Peyer's patch (tissue), 4 donors: ENCODE measurements around the gene MAP3K13.

Source experiments
- CTCF ChIP-seq, 6 experiments: fragments of 450-650 bp in 4 of 6; fragments of 200-600 bp in 2 of 6; sonication (generic) in 1 of 6; IDR thresholded peaks; one replicate each; pipeline ENCODE4 v1.5.1; 2017 to 2019; ENCODE audit warnings: antibody characterized with exemption in 6 of 6, mild to moderate bottlenecking in 3 of 6, moderate library complexity in 1 of 6
- POLR2A ChIP-seq, 2 donors: fragments of 450-650 bp; IDR thresholded peaks; one replicate each; pipeline ENCODE4 v1.5.1; 2017; ENCODE audit warnings: antibody characterized with exemption in 2 of 2, mild to moderate bottlenecking in 2 of 2, moderate library complexity in 2 of 2

DNA sequence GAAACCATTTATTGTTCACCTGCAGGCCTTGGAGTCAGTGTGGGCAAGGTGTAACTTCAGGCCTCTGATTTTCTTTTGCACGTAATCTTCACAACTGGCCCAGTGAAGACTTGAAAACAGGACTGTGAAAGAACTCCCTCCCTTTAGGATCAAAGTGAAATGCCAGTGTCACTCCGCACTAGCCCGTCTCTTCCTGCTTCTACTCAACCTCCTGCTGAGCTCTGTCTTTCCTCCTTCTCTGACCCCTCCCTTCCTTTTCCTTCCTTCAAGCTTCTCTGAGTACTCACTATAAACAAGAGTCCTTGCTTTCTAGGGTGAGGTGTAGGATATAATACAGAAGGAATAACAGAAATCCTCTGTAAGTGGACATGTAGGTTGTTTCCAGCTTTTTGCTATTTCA, 107.4 kb downstream of the MAP3K13 start:
- TF ChIP-seq CTCF (IDR thresholded peaks at IDR 0.05) (no peak), POLR2A (IDR thresholded peaks at IDR 0.05) (no peak)
